Measurements from ENCODE around the gene RAD50. TPM values are rescaled to one million over a fixed set of nuclear protein-coding genes. Genes with fewer than 3 reads are reported as not detected.

RAD50 gene
- total and polyA plus RNA-seq, 10 of the 15 experiments (the other 5 are each of a cell fraction or from before 2014, with no cell fraction given) = 12.8 to 68.6 (median 47.0) TPM

- no peak for TF ChIP-seq CEBPZ (IDR thresholded peaks at IDR 0.05; ENCODE audit: low read depth, low read length)
- peak; percentile 51 for TF ChIP-seq IKZF1 (conservative IDR thresholded peaks at IDR 0.05)
- no peak for TF ChIP-seq MXI1 (IDR thresholded peaks at IDR 0.05; ENCODE audit: low read depth, low read length)
- no peak for TF ChIP-seq SKIL (IDR thresholded peaks at IDR 0.05; ENCODE audit: low read depth, poor library complexity, severe bottlenecking)
- TF ChIP-seq HDGF (IDR thresholded peaks at IDR 0.05) = no peak
- peak; percentile 25; the same call in 1 of the 2 replicates for TF ChIP-seq MTA2 (IDR thresholded peaks at IDR 0.05; ENCODE audit: low read depth)
- TF ChIP-seq EGR1 (IDR thresholded peaks at IDR 0.05; ENCODE audit: borderline replicate concordance in 1 of 2, low read depth in 2 of 2, low read length in 2 of 2) = peak in 1 of 2 experiments; percentile 64; a peak in 2 of 3 replicates
- no peak for TF ChIP-seq RELA (IDR thresholded peaks at IDR 0.05; ENCODE audit: borderline replicate concordance, partially characterized antibody)
- TF ChIP-seq MLLT1 (IDR thresholded peaks at IDR 0.05) = no peak
- no peak for TF ChIP-seq STAT3 (IDR thresholded peaks at IDR 0.05; ENCODE audit: low read depth, low read length)
- no peak for TF ChIP-seq CHD2 (IDR thresholded peaks at IDR 0.05; ENCODE audit: borderline replicate concordance, low read depth, low read length)
- TF ChIP-seq SIX5 (IDR thresholded peaks at IDR 0.05; ENCODE audit: low read depth, low read length, severe bottlenecking) = no peak
- no peak for TF ChIP-seq TAF1 (IDR thresholded peaks at IDR 0.05; ENCODE audit: borderline replicate concordance, low read depth, low read length)
- no peak for TF ChIP-seq HDAC6 (IDR thresholded peaks at IDR 0.05; ENCODE audit: unreplicated experiment)
- TF ChIP-seq RAD51 (IDR thresholded peaks at IDR 0.05) = no peak
- no peak; the same call in 1 of the 2 replicates for TF ChIP-seq STAT1 (conservative IDR thresholded peaks at IDR 0.05)
- TF ChIP-seq NR2C1 (IDR thresholded peaks at IDR 0.05) = no peak
- no peak for TF ChIP-seq CBFB (IDR thresholded peaks at IDR 0.05; ENCODE audit: low read depth)
- peak; percentile 43; the same call in 1 of the 2 replicates for TF ChIP-seq LARP7 (IDR thresholded peaks at IDR 0.05)
- TF ChIP-seq RB1 (IDR thresholded peaks at IDR 0.05; ENCODE audit: borderline replicate concordance) = no peak
- TF ChIP-seq NRF1 (conservative IDR thresholded peaks at IDR 0.05; ENCODE audit: low read depth, low read length) = no peak
- TF ChIP-seq RAD21 (IDR thresholded peaks at IDR 0.05; ENCODE audit: insufficient read depth, low read depth, low read length) = peak; percentile 46
- no peak for TF ChIP-seq BCL11A (IDR thresholded peaks at IDR 0.05; ENCODE audit: low read depth, low read length)
- TF ChIP-seq TCF12 (IDR thresholded peaks at IDR 0.05; ENCODE audit: low read depth, low read length) = no peak
- TF ChIP-seq ZNF217 (IDR thresholded peaks at IDR 0.05) = peak; percentile 26; the same call in 1 of the 2 replicates
Observed at GRCh38 chr5:132655821-132656773, 99.3 kb downstream of the RAD50 start (continued).

All from GM12878 (cell line).